Endothelial cell (in vitro differentiated cells): ENCODE results near the gene PRSS22. TPM values are rescaled to one million over a fixed set of nuclear protein-coding genes. Genes with fewer than 3 reads are reported as not detected.

Experiments
- DNase-seq: peaks from one replicate; pipeline ENCODE4 v3.0.0; 2021; ENCODE audit warnings: low spot score
- H3K27ac Mint-ChIP-seq: one replicate; pipeline ENCODE4 v1.8.0; 2021; ENCODE audit warnings: mixed read lengths, inconsistent platforms; ENCODE audit not compliant: unreplicated experiment
- H3K27me3 Mint-ChIP-seq: one replicate; pipeline ENCODE4 v1.8.0; 2021; ENCODE audit warnings: mild to moderate bottlenecking, moderate library complexity, mixed read lengths, inconsistent platforms; ENCODE audit not compliant: unreplicated experiment
- H3K36me3 Mint-ChIP-seq: one replicate; pipeline ENCODE4 v1.8.0; 2021; ENCODE audit warnings: mild to moderate bottlenecking, low read depth, mixed read lengths, inconsistent platforms; ENCODE audit not compliant: unreplicated experiment
- H3K4me1 Mint-ChIP-seq: one replicate; pipeline ENCODE4 v1.8.0; 2021; ENCODE audit warnings: mild to moderate bottlenecking, mixed read lengths, inconsistent platforms; ENCODE audit not compliant: unreplicated experiment
- H3K4me3 Mint-ChIP-seq: one replicate; pipeline ENCODE4 v1.8.0; 2021; ENCODE audit warnings: mild to moderate bottlenecking, mixed read lengths, inconsistent platforms; ENCODE audit not compliant: unreplicated experiment
- H3K9me3 Mint-ChIP-seq: one replicate; pipeline ENCODE4 v1.8.0; 2021; ENCODE audit warnings: mixed read lengths, inconsistent platforms; ENCODE audit not compliant: unreplicated experiment
- total RNA-seq: library from RNA; stranded (reverse); fragmentation: NEBNext Ultra II Directional; extraction: Animal tissue kit (Norgen Biotek cat#: 25700); gene quantifications from one replicate; pipeline ENCODE4 v1.2.1, GENCODE V29; 2021; ENCODE audit not compliant: unreplicated experiment
- TF ChIP-seq, protein P1 (sequence below): fragments of 200-600 bp; sonication (generic); IDR thresholded peaks from one replicate; pipeline ENCODE4 v1.5.0; 2021; ENCODE audit warnings: antibody characterized with exemption; ENCODE audit not compliant: unreplicated experiment

The PRSS22 gene
- total RNA-seq, 1 donor from 2014 or later: 0.59 TPM

DNA sequence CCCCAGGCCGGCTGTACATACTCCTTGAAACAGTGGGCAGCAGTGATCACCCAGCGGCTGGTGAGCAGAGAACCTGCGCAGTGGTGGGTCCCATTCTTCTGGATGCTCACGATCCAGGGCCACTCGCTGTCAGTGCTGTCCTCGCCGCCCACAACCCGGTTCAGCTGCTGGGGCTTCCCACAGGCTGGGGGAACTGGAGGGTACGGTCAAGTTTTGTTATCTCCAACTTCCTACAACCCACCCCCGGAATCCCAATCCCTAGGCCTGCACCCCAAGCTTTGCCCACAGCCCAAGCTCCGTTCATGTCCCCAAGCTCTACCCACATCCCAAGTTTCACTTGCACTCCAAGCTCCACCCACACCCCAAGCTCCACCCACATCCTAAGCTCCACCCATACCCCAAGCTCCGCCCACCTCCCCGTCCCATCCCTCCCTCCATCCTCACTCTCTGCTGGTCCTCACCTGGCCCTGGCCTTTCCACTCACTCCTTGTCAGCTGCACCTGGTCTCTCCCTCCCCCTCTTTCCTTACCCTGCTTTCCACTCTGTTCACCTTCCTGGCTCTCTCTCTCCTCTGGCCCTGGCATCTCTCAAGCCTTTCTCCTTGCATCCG lies 1.8 kb downstream of the PRSS22 start:
- TF ChIP-seq, protein P1, sequence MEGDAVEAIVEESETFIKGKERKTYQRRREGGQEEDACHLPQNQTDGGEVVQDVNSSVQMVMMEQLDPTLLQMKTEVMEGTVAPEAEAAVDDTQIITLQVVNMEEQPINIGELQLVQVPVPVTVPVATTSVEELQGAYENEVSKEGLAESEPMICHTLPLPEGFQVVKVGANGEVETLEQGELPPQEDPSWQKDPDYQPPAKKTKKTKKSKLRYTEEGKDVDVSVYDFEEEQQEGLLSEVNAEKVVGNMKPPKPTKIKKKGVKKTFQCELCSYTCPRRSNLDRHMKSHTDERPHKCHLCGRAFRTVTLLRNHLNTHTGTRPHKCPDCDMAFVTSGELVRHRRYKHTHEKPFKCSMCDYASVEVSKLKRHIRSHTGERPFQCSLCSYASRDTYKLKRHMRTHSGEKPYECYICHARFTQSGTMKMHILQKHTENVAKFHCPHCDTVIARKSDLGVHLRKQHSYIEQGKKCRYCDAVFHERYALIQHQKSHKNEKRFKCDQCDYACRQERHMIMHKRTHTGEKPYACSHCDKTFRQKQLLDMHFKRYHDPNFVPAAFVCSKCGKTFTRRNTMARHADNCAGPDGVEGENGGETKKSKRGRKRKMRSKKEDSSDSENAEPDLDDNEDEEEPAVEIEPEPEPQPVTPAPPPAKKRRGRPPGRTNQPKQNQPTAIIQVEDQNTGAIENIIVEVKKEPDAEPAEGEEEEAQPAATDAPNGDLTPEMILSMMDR: no peak
- H3K4me3 Mint-ChIP-seq: no peak overlapping the region
- peaks cover 8% of the 10 kb centered on the region for H3K9me3 Mint-ChIP-seq
- peaks cover 9% of the 10 kb centered on the region for H3K36me3 Mint-ChIP-seq
- H3K27me3 Mint-ChIP-seq: peaks cover 8% of the 10 kb centered on the region
- peaks cover 2% of the 10 kb centered on the region for H3K4me1 Mint-ChIP-seq
- H3K27ac Mint-ChIP-seq: no peak overlapping the region
- DNase-seq: no peak

DNA sequence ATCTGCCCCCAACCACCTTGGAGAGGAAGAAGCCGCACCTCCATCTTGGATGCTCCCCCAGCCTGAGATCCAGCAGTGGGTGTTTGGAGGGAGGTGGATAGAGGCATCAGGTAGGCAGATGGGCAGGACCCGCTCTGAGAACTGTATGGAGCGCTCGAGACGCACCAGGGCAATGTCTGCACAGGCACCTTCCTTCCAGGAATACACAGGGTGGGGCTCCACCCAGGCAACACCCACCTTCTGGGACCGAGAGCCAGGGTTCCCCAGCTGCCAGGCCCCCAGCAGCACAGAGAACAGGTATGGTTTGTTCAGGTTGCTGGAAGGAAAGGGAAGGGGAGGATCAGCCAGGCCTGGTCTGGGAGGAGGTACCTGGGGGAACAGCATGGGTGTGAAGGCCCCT lies 2.4 kb downstream of the PRSS22 start:
- Mint-ChIP-seq H3K9me3 (peaks cover 8% of the 10 kb centered on the region), H3K27me3 (peaks cover 8% of the 10 kb centered on the region), H3K4me1 (peaks cover 2% of the 10 kb centered on the region), H3K4me3 (no peak overlapping the region), H3K27ac (peak overlapping the region; percentile 70), H3K36me3 (peaks cover 9% of the 10 kb centered on the region)
- no peak for DNase-seq
- TF ChIP-seq, protein P1: no peak

DNA sequence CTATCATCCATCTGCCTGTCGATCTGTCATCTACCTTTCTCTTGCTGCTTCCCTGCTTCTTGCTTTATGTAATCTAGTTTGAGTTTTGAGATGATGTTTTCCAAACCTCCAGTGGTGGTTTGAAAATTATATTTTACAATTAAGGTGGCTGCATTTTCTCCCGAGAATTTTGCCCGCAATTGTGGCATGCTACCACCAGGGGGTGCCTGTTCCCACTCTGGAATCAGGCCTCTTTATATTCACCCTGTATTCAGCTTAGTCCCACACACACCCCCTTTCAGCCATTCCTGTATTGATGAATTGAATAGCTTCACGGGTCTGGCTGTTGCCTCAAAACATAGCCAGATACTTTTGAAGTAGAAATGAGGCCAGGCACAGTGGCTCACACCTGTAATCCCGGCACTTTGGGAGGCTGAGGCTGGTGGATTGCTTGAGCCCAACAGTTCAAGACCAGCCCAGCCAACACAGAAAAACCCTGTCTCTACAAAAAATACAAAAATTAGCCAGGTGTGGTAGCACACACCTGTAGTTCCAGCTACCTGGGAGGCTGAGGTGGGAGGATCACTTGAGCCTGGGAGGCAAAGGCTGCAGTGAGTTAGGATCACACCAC lies 3.2 kb downstream of the PRSS22 start:
- peak overlapping the region; percentile 6 for H3K27ac Mint-ChIP-seq
- peaks cover 8% of the 10 kb centered on the region for H3K27me3 Mint-ChIP-seq
- TF ChIP-seq, protein P1: peak; percentile 94
- H3K4me3 Mint-ChIP-seq: no peak overlapping the region
- peaks cover 2% of the 10 kb centered on the region for H3K4me1 Mint-ChIP-seq
- peaks cover 8% of the 10 kb centered on the region for H3K9me3 Mint-ChIP-seq
- no peak for DNase-seq
- H3K36me3 Mint-ChIP-seq: peaks cover 9% of the 10 kb centered on the region

DNA sequence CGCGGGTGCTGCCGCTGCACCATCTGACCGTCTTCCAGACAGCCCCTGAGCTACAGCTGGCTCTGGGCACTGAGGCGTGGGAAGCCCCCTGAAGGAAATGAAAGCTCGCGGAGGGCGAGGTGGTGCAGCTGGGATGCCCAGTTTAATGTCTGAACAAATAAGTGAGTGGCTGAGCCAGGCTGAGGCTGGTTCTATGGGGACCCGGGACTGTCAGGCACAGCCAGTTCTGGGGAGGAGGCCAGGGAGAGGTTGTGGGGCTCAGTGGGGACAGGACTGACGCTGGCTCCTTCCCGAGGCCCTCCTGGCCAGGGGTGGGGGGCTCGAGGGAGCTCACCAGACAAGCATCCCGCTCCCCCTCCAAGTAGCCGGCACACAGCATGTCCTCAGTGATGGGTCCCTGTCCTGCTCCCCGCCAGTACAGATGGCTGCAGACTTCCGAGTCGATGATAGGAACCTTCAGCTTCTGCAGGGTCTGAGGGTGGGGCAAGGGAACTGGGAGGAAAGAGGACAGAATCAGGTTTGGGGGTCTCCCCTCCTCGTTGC lies 4.4 kb downstream of the PRSS22 start:
- DNase-seq: no peak
- H3K4me3 Mint-ChIP-seq: no peak overlapping the region
- H3K4me1 Mint-ChIP-seq: peaks cover 2% of the 10 kb centered on the region
- no peak overlapping the region for H3K27ac Mint-ChIP-seq
- H3K9me3 Mint-ChIP-seq: peaks cover 8% of the 10 kb centered on the region
- TF ChIP-seq, protein P1: no peak
- peaks cover 9% of the 10 kb centered on the region for H3K36me3 Mint-ChIP-seq
- peaks cover 8% of the 10 kb centered on the region for H3K27me3 Mint-ChIP-seq
